Measurements from ENCODE around the gene GRIN1. TPM values are rescaled to one million over a fixed set of nuclear protein-coding genes. Genes with fewer than 3 reads are reported as not detected.

Gene GRIN1
- total and polyA plus RNA-seq, 2 of the 13 experiments (the other 11 are each of a cell fraction or from before 2014, with no cell fraction given): 0.13 TPM; not detected in 1

DNA sequence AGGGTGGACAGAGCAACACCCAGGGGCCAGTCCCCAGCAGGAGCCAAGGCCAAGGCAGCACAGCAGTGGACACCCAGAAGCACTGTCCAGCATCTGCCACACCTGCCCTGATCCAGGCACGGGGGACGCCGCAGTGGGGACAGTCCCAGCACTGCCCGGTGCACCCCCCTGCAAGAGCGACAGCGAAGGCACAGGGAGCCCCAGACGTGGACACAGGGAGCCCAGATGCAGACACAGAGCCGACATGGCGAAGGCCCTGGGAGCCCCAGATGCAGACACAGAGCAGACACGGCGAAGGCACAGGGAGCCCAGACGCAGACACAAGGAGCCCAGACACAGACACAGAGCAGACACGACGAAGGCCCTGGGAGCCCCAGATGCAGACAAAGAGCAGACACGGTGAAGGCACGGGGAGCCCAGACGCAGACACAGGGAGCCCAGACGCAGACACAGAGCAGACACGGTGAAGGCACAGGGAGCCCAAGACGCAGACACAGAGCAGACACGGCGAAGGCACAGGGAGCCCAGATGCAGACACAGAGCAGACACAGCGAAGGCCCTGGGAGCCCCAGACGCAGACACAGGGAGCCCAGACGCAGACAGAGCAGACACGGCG, 45.1 kb downstream of the GRIN1 start:
- POLR2A ChIA-PET: no interaction called here
- no peaks in the 10 kb centered on the region for H4K20me1 ChIP-seq (ENCODE audit: insufficient read depth, low read length)
- H3K27ac ChIP-seq (ENCODE audit: extremely low read length, insufficient read depth, low read length): no peak overlapping the region
- no peak overlapping the region for H3K4me3 ChIP-seq (replicated peaks in 1 of 3; ENCODE audit: insufficient read depth in 1 of 3, low read depth in 2 of 3, low read length in 3 of 3)
- no peak for ATAC-seq
- no peak for DNase-seq (ENCODE audit: low spot score)
- H3K4me1 ChIP-seq (ENCODE audit: insufficient read depth, low read length): peaks cover 15% of the 10 kb centered on the region
- no peak overlapping the region for H3K9ac ChIP-seq (ENCODE audit: insufficient read depth, low read depth, low read length)
- no peak for FAIRE-seq
- in situ Hi-C loops (cut with HindIII; ENCODE audit: extremely low pct_ligation_motif_present, low pct_unique_long_range_greater_than_20kb) (no loop called here), intact Hi-C loops (cut with micrococcal nuclease; ENCODE audit: unreplicated experiment) (no loop called here)
- H3K27me3 ChIP-seq (ENCODE audit: control insufficient read depth in 1 of 2, insufficient read depth in 2 of 2, low read length in 2 of 2): no peaks in the 10 kb centered on the region
- H3K79me2 ChIP-seq (ENCODE audit: insufficient read depth, low read length): peaks cover 19% of the 10 kb centered on the region
- no peak overlapping the region for H3K4me2 ChIP-seq (ENCODE audit: low read depth, low read length)
- no peaks in the 10 kb centered on the region for H3K9me3 ChIP-seq (ENCODE audit: low read length)
- no TSS peak for BruUV-seq (replicated peaks)
- no peak overlapping the region for H2AFZ ChIP-seq (ENCODE audit: low read length)
- peaks cover 25 to 35% of the 10 kb centered on the region in 2 experiments; a peak in 4 of 5 replicates for H3K36me3 ChIP-seq (replicated peaks in 1 of 2; ENCODE audit: control insufficient read depth in 1 of 2, insufficient read depth in 2 of 2, low read length in 2 of 2)
- CTCF ChIA-PET (ENCODE audit: low intra/inter-chr PET ratio, low total read pairs): no interaction called here
- 96% methylated on average over 26 of the region's 27 CpGs for WGBS (ENCODE audit: low lambda C conversion rate)
- TF ChIP-seq, protein P1, sequence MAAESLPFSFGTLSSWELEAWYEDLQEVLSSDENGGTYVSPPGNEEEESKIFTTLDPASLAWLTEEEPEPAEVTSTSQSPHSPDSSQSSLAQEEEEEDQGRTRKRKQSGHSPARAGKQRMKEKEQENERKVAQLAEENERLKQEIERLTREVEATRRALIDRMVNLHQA (CRISPR knock-in tag; IDR thresholded peaks at IDR 0.05): no peak
- TF ChIP-seq, protein P2, sequence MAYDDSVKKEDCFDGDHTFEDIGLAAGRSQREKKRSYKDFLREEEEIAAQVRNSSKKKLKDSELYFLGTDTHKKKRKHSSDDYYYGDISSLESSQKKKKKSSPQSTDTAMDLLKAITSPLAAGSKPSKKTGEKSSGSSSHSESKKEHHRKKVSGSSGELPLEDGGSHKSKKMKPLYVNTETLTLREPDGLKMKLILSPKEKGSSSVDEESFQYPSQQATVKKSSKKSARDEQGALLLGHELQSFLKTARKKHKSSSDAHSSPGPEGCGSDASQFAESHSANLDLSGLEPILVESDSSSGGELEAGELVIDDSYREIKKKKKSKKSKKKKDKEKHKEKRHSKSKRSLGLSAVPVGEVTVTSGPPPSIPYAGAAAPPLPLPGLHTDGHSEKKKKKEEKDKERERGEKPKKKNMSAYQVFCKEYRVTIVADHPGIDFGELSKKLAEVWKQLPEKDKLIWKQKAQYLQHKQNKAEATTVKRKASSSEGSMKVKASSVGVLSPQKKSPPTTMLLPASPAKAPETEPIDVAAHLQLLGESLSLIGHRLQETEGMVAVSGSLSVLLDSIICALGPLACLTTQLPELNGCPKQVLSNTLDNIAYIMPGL (CRISPR knock-in tag; IDR thresholded peaks at IDR 0.05; ENCODE audit: borderline replicate concordance in 1 of 2, low read depth in 1 of 2): no peak
- no peak for TF ChIP-seq ZBTB42 (CRISPR knock-in tag; IDR thresholded peaks at IDR 0.05)
- TF ChIP-seq ETV6 (CRISPR knock-in tag; conservative IDR thresholded peaks at IDR 0.05): no peak
- TF ChIP-seq ZNF562 (CRISPR knock-in tag; IDR thresholded peaks at IDR 0.05; ENCODE audit: borderline replicate concordance): no peak
- no peak for TF ChIP-seq RORA (CRISPR knock-in tag; IDR thresholded peaks at IDR 0.05)
- TF ChIP-seq, protein P3, sequence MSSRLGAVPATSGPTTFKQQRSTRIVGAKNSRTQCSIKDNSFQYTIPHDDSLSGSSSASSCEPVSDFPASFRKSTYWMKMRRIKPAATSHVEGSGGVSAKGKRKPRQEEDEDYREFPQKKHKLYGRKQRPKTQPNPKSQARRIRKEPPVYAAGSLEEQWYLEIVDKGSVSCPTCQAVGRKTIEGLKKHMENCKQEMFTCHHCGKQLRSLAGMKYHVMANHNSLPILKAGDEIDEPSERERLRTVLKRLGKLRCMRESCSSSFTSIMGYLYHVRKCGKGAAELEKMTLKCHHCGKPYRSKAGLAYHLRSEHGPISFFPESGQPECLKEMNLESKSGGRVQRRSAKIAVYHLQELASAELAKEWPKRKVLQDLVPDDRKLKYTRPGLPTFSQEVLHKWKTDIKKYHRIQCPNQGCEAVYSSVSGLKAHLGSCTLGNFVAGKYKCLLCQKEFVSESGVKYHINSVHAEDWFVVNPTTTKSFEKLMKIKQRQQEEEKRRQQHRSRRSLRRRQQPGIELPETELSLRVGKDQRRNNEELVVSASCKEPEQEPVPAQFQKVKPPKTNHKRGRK (CRISPR knock-in tag; IDR thresholded peaks at IDR 0.05): no peak
- TF ChIP-seq, protein P4, sequence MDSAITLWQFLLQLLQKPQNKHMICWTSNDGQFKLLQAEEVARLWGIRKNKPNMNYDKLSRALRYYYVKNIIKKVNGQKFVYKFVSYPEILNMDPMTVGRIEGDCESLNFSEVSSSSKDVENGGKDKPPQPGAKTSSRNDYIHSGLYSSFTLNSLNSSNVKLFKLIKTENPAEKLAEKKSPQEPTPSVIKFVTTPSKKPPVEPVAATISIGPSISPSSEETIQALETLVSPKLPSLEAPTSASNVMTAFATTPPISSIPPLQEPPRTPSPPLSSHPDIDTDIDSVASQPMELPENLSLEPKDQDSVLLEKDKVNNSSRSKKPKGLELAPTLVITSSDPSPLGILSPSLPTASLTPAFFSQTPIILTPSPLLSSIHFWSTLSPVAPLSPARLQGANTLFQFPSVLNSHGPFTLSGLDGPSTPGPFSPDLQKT (CRISPR knock-in tag; IDR thresholded peaks at IDR 0.05; ENCODE audit: borderline replicate concordance): no peak
- TF ChIP-seq, protein P5, sequence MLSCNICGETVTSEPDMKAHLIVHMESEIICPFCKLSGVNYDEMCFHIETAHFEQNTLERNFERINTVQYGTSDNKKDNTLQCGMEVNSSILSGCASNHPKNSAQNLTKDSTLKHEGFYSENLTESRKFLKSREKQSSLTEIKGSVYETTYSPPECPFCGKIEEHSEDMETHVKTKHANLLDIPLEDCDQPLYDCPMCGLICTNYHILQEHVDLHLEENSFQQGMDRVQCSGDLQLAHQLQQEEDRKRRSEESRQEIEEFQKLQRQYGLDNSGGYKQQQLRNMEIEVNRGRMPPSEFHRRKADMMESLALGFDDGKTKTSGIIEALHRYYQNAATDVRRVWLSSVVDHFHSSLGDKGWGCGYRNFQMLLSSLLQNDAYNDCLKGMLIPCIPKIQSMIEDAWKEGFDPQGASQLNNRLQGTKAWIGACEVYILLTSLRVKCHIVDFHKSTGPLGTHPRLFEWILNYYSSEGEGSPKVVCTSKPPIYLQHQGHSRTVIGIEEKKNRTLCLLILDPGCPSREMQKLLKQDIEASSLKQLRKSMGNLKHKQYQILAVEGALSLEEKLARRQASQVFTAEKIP (CRISPR knock-in tag; IDR thresholded peaks at IDR 0.05; ENCODE audit: borderline replicate concordance): no peak
- TF ChIP-seq SRY (CRISPR knock-in tag; IDR thresholded peaks at IDR 0.05): no peak
- no peak for TF ChIP-seq ZFP41 (CRISPR knock-in tag; IDR thresholded peaks at IDR 0.05; ENCODE audit: borderline replicate concordance)
- no peak for TF ChIP-seq TRIM24 (CRISPR knock-in tag; IDR thresholded peaks at IDR 0.05)
- no peak for TF ChIP-seq GZF1 (CRISPR knock-in tag; IDR thresholded peaks at IDR 0.05)
- no peak for TF ChIP-seq BHLHE40 (IDR thresholded peaks at IDR 0.05; ENCODE audit: low read length)

Measured in HepG2 (cell line).